ENCODE data around the gene CPED1.
"Not testable (repeated sequence)": the region's sequence is repeated elsewhere in the genome, so short reads cannot be mapped to it uniquely, and the experiment has no call there.

CPED1 gene

DNA sequence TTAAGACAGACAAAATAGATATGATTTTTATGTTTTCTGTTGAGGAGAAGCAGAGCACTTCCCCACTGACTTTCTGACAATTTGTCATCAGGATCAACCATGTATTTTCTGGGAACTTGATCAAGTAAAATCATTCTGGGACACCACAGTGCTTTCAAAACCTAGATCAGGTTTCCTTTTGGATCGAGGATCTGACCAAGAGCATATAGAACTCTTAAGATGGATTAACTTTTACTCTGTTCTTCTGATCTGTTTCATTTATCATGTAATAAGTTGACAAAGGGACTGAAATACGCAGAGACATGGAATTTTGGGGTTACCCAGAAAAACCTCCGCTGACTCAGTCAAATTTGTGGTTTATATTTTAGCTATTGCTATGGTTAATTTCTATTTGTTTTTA is 204.3 kb downstream of the CPED1 start:
- no peak for DNase-seq

GRCh38 chr7:121195010-121195409 is 206.5 kb downstream of the CPED1 start:
- no peak for DNase-seq

DNA sequence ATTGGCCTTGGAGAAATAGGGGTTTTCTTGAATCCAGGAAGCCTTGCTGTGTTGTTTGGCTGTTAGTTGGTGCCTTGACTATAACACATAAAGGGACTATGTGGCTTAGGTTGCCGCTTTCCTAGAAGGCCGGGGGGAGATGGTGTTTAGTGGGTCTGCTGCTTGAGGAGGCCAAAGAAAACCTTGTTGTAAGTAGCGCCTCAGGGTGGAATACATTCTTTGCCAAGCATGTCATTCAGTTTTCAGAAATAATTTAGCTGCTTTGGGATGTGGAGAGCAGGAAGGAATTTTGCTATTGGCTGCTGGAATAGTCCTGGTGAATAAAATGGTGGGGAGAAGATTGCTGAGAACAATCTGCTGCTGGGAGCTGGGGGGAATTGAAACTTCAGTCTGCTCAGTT is 207.4 kb downstream of the CPED1 start:
- no peak for DNase-seq

DNA sequence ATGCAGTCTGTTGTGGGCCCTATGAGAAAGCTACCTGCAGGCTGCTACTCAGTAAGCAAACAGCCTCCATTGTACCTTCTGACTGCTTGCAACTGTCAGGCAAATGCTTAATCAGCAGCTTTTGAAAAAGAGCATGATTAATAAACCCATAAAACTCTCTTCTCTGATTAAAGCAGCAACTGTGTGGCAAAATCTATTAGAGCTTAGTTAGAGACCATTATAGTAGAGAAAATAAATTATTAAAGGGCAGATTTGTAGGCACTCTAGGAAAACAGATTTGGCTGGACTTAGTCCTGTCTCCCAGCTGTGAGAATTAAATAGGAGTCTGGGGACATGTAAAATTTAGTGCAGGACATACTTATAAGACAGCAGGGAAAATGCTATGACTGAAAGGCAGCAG is 207.8 kb downstream of the CPED1 start:
- no peak for DNase-seq

GRCh38 chr7:121197455-121197854 is 208.9 kb downstream of the CPED1 start:
- no peak for DNase-seq

GRCh38 chr7:121198502-121198901 is 210.0 kb downstream of the CPED1 start:
- DNase-seq: no peak

DNA sequence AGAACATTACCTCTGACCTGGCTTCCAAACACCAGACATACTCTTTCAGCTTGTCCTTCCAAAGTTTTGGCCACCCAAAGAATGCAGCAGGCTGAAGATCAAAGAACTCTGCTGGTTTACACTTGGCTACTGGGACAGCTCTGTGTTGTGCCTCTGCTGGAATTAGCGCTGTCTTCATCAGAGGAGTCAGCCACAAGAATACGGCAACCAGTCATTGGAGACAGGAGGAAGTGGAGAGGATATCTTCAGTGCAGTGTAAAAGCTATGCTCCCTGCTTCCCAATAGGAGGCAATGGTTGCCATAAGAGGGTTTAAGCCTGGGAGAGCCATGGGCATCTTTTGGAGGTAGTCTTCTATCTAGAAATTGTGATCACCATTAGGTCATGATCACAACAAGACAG is 213.6 kb downstream of the CPED1 start:
- no peak for DNase-seq

- DNase-seq: no peak
These were observed 214.3 kb downstream of the CPED1 start for GRCh38 chr7:121202834-121203233.

DNA sequence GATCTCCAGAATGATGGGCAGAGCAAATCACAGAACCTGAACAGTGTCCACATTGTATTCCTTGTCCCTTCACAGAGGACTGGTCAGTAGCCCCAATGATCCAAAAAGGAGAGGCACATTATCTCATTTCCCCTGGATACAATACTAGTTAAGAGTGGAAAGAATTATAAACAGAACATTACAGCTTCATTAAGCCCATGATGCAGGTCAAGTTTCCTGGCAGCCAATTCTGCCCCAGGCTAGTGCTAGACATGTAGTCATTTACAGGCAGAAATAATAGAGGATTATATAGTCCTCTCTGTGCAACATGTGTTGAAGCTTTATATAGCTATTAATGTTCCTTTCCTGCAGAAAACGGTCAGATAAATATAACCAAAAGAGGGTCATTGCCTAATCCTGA is 216.0 kb downstream of the CPED1 start:
- no peak for DNase-seq

- no peak for DNase-seq
These were observed 217.3 kb downstream of the CPED1 start for GRCh38 chr7:121205777-121206176.

- DNase-seq: no peak
These were observed 222.7 kb downstream of the CPED1 start for GRCh38 chr7:121211253-121211652.

DNA sequence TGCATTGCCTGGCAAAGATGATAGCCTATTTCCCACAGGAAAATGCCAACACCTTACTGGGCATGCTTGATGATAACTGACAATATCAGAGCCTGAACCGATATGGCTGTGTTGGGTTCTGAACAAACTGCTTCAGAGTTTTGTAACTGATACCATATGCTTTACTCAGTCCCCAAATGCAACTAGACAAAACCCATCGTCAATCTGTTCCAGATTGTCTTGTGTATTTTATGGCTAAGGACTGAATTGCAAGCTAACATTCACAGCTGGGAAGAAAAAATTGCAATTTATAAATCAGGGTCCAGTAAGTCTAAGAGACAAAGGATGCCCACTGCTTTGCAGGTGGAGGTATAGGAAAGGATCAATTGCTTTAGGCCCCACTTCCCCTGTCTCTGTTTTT is 223.5 kb downstream of the CPED1 start:
- no peak for DNase-seq

- no peak for DNase-seq
These were observed 226.1 kb downstream of the CPED1 start for GRCh38 chr7:121214657-121215056.

GRCh38 chr7:121219026-121219425 is 230.5 kb downstream of the CPED1 start:
- DNase-seq: no peak

- not testable (repeated sequence) for DNase-seq
These were observed 232.6 kb downstream of the CPED1 start for GRCh38 chr7:121221108-121221507.

GRCh38 chr7:121228779-121229178 is 240.3 kb downstream of the CPED1 start:
- DNase-seq: no peak

GRCh38 chr7:121235201-121235600 is 246.7 kb downstream of the CPED1 start:
- DNase-seq: no peak

- no peak for DNase-seq
These were observed 249.1 kb downstream of the CPED1 start for GRCh38 chr7:121237601-121238000.

- DNase-seq: peak in 2 of 14 donors; percentile 0 to 1
These were observed 255.8 kb downstream of the CPED1 start for GRCh38 chr7:121244120-121244870.

DNA sequence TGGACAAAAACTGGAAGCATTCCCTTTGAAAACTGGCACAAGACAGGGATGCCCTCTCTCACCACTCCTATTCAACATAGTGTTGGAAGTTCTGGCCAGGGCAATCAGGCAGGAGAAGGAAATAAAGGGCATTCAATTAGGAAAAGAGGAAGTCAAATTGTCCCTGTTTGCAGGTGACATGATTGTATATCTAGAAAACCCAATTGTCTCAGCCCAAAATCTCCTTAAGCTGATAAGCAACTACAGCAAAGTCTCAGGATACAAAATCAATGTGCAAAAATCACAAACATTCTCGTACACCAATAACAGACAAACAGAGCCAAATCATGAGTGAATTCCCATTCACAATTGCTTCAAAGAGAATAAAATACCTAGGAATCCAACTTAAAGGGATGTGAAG is 262.9 kb downstream of the CPED1 start:
- DNase-seq: not testable (repeated sequence)

DNA sequence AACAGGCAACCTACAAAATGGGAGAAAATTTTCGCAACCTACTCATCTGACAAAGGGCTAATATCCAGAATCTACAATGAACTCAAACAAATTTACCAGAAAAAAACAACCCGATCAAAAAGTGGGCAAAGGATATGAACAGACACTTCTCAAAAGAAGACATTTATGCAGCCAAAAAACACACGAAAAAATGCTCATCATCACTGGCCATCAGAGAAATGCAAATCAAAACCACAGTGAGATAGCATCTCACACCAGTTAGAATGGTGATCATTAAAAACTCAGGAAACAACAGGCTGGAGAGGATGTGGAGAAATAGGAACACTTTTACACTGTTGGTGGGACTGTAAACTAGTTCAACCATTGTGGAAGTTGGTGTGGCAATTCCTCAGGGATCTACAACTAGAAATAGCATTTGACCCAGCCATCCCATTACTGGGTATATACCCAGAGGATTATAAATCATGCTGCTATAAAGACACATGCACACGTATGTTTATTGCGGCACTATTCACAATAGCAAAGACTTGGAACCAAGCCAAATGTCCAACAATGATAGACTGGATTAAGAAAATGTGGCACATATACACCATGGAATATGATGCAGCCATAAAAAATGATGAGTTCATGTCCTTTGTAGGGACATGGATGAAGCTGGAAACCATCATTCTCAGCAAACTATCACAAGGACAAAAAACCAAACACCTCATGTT is 264.2 kb downstream of the CPED1 start:
- DNase-seq: not testable (repeated sequence)

DNA sequence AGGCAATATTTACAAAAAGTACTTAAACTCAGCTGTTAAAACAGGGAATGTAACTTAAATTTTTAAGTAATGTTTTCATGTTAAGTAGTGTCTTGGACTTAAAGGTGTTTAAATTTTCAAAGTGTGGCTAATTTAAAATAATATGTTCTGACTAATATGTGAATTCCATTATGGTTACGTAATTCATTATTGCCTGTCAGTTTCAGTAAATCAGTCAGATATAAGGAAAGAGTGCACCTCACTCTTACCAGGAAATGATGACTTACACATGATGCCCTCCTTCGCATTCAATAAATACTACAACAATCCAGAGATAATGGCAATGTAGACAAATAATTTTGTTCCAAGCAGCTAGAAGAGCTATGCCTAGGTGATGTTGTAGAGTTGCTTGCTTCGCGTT is 271.3 kb downstream of the CPED1 start:
- no peak for DNase-seq

GRCh38 chr7:121261207-121261884 is 272.8 kb downstream of the CPED1 start:
- DNase-seq: no peak

DNA sequence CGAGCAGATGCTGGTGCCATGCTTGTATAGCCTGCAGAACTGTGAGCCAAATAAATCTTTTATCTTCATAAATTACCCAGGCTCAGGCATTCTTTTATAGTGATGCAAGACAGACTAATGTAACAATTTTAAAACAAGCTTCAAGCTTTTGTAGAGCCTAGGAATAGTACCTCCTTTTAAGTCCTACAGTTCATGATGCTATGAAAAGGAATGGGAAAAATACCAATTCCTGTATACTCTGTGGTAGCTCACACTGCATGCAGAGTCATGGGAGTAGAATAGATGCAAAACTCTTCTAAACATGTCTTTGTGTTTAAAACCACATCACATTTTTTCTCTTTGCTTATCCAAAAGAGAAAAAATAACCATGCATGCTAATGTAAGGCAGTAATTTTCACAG is 273.7 kb downstream of the CPED1 start:
- DNase-seq: no peak
